ENCODE data around the gene ME3.
"Not testable (repeated sequence)": the region's sequence is repeated elsewhere in the genome, so short reads cannot be mapped to it uniquely, and the experiment has no call there.

ME3 gene

DNA sequence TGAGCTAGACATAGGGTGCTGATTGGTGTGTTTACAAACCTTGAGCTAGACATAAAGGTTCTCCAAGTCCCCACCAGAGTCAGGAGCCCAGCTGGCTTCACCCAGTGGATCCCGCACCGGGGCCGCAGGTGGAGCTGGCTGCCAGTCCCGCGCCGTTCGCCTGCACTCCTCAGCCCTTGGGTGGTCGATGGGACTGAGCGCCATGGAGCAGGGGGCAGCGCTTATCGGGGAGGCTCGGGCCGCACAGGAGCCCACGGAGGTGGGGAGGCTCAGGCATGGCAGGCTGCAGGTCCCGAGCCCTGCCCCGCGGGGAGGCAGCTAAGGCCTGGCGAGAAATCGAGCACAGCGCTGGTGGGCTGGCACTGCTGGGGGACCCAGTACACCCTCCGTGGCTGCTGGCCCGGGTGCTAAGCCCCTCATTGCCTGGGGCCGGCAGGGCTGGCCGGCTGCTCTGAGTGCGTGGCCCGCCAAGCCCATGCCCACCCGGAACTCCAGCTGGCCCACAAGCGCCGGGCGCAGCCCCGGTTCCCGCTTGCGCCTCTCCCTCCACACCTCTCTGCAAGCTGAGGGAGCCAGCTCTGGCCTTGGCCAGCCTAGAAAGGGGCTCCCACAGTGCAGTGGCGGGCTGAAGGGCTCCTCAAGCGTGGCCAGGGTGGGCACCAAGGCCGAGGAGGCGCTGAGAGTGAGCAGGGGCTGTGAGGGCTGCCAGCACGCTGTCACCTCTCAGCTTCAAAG, 238.9 kb downstream of the ME3 start:
- not testable (repeated sequence) for DNase-seq (ENCODE audit: low read depth in 2 of 2)

DNA sequence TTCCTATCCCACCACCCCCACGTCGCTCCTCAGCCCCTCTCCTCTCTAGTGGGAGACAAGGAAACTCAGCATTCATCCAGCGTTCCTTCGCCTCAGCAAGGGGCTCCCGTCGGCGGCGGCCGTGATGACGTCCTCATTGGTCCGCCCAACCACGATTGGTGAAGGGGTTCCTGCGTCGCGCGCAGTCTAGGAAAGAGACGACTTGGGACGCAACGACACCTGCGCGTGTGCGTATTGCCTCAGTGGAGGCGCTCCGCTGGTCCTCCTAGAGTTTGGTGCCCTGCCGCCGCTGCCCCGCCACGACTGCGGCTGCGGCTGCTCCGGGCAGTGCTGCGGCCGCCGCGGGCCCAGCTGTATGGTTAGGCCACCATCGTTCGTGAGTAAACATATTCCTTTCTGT, 241.2 kb downstream of the ME3 start:
- no peak for DNase-seq (ENCODE audit: low read depth in 2 of 2)

DNA sequence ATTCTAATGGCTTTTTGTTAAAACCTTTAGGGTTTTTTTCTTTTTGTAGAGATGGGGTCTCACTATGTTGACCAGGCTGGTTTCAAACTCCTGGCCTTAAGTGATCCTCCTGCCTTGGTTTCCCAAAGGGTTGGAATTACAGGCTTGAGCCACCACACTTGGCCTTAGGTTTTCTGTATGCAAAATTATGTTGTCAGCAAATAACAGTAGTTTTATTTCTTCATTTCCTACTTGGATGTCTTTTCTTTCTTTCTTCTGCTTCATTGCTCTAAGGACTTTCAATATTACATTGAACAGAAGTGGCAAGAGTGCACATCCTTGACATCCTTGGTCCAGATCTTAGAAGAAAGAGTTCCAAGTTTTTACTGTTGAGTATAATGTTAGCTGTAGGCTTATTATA, 245.0 kb downstream of the ME3 start:
- DNase-seq (ENCODE audit: low read depth in 2 of 2), result no peak

GRCh38 chr11:86423488-86423887, 248.9 kb downstream of the ME3 start:
- not testable (repeated sequence) for DNase-seq (ENCODE audit: low read depth in 2 of 2)

- DNase-seq (ENCODE audit: low read depth in 2 of 2), result no peak
Measured at GRCh38 chr11:86422371-86422770, 250.0 kb downstream of the ME3 start.

GRCh38 chr11:86421946-86422345, 250.5 kb downstream of the ME3 start:
- no peak for DNase-seq (ENCODE audit: low read depth in 2 of 2)

DNA sequence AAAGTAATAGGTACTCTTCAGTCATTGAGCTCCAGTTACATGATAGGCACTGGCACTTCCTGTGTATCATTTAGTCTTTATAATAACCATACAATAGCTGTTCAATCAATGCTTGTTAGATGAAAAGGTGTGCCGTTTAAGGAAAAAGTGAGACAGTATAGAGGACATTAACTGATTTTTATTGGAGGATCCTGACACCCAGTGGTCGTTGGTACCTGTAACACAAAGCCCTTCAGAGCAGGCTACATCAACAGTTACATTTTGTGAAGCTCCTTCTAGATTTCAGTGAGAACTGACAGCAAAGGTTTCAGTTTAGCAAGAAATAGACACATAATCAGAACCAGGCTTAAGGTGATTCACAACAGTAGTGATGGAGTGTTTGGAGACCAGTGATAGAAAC, 253.5 kb downstream of the ME3 start:
- DNase-seq (ENCODE audit: low read depth in 2 of 2), result no peak

DNA sequence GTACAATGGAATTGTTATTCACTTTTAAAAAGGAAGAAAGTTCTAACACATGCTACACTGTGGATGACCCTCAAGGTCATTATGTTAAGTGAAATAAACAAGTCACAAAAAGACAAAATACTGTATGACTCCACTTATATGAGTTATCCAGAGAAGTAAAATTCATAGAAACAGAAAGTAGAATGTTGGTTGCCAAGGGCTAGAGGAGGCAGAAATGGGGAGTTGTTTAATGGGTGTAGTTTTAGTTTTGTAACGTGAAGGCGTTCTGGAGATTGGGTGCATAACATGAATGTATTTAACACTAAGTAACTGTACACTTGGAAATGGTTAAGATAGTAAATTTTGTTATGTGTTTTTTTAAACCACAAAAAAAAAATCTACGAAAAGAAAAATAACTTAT, 253.9 kb downstream of the ME3 start:
- no peak for DNase-seq (ENCODE audit: low read depth in 2 of 2)

DNA sequence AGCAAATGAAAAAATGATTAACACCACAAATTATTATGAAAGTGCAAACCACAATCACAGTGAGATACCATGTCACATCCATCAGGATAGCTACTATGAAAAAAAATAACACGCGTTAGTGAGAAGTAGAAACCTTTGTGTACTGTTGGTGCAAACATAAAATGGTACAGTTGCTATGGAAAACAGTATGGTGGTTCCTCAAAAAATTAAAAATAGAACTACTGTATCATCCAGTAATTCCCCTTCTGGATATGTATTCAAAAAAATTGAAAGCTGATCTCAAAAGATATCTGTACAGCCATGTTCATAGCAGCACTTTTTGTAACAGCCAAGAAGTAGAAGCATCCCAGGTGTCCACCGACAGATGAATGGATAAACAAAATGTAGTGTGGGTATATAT, 254.3 kb downstream of the ME3 start:
- DNase-seq (ENCODE audit: low read depth in 2 of 2), result no peak

DNA sequence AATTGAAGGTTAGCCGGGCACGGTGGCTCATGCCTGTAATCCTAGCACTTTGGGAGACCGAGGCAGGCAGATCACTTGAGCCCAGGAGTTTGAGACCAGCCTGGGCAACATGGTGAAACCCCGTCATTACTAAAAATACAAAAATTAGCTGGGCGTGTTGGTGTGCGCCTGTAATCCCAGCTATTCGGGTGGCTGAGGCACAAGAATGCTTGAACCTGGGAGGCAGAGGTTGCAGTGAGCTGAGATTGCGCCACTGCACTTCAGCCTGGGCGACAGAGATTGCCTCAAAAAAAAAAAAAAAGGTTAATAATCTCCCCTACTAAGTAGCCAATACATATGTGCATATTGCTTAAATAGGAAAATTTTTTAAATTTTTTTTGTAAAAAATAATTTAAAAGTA, 255.5 kb downstream of the ME3 start:
- DNase-seq (ENCODE audit: low read depth in 2 of 2), result not testable (repeated sequence)

- DNase-seq (ENCODE audit: low read depth in 2 of 2), result no peak
Measured at GRCh38 chr11:86416494-86416893, 255.9 kb downstream of the ME3 start.

DNA sequence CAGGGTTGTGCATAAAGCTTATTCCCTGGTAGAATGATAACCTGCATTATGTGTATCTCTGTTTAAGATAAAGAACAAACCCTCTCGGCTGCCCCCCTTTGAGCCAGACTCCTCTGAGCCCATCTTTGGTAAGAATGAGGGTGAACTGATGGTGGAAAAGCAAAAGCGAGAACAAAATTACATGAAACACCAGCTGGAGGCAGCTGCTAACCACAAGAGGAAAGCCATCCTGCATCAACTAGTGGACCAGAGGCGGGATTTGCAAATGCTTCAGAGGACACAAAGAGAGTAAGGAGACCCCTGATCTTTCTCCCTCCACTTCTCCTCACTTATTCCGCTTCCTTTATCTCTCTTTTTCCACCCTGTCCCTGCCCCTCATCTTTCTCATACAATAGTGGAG, 257.4 kb downstream of the ME3 start:
- DNase-seq (ENCODE audit: low read depth in 2 of 2), result no peak

DNA sequence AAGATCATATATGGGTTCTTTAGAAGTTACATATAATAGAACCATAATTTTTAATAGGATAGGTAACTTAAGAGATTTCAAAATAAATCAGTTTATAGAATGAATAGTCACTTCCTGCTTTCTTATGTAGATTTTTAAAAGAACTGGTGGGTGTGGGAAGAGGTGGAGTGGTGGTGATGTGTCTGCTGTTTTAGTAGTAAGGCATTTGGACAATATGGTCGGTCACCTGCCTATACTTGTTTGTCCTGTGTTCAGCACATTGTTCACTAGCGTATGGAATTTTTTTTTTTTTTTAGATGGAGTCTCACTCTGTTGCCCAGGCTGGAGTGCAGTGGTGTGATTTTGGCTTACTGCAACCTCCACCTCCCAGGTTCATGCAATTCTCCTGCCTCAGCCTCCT, 258.4 kb downstream of the ME3 start:
- no peak for DNase-seq (ENCODE audit: low read depth in 2 of 2)

DNA sequence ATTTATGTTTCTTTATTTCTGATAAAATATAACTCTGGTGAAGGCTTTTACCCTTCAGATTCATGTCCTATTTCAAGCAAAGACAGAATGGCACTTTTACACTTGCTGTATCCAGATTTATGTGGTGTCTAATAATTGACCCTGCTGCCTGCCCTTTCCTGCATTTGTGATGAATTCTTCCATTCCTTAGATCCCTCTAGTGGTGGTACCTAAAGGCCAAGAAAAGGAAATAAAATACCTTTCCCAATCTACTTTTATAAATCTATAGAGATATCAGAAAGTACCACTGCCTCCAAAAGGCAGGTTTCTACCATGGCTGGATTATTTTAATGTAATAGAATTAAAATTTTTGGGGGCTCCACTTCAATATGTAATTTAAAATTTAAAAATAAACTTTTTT, 263.6 kb downstream of the ME3 start:
- no peak for DNase-seq (ENCODE audit: low read depth in 2 of 2)

DNA sequence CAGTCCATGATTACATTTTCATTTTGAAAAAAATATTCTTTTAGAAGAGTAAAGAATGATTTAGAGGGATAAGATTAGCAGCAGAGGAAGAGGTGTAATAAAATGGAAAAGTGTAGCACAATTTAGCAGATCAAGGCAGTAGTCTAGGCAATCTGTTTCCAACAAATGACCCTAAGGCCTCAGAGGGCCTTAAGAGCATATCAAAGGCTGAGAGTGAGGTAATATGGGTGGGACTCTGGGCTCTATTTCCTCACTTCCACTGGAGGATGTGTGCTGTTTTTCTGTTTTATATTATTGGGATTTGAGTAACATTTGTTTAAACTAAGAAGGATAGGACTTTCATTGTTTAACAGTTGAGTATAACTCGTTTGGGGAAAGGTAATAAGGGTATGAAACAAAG, 269.0 kb downstream of the ME3 start:
- DNase-seq (ENCODE audit: low read depth in 2 of 2), result no peak

- DNase-seq (ENCODE audit: low read depth in 2 of 2), result no peak
Measured at GRCh38 chr11:86398106-86398505, 274.3 kb downstream of the ME3 start.

DNA sequence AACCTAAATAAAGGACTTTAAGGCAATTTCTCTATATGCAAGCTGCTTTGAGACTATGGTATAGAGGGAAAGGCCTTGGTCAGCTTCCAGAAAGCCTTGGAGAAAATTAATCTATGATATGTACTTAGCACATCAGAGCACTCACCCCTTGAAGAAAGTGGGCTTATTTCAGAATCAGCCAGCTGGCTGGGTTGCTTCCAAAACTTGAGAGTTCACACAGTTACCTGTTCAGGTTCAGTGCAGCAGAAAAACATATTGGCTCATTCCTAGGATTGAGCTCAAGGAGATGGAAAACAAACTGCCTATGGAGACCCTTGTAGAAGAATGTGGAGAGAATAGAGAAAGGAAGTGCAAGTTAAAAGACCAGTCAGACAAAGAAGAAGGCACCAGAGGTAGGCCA, 275.1 kb downstream of the ME3 start:
- DNase-seq (ENCODE audit: low read depth in 2 of 2), result no peak

GRCh38 chr11:86396396-86396795, 276.0 kb downstream of the ME3 start:
- DNase-seq (ENCODE audit: low read depth in 2 of 2), result peak; percentile 22 to 29

DNA sequence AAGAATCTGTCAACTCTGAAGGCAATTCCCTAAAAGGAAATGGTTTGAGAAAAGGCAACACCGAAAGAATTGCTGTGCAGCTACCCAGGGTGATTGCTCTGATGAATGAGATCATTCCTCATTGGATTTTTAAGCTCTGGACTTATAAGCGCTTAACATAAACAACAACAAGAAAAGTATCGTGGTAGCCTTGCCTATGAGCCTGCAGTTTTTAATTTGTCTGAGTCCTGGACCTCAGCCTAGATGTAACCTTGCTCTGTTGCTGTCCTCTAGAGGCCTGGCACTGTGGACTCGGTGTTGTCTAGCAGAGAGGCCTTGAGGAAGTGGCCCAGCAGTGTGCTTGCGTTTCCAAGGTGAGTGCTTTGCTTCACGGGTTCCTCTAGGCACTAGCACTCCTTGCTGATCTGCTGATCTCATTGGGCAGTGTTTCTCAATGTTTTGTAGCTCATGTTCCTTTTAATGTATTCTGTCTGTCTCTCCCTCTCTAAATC, 277.3 kb downstream of the ME3 start:
- DNase-seq (ENCODE audit: low read depth in 2 of 2), result no peak
